Measurements from ENCODE around the gene PCBD2.

DNA sequence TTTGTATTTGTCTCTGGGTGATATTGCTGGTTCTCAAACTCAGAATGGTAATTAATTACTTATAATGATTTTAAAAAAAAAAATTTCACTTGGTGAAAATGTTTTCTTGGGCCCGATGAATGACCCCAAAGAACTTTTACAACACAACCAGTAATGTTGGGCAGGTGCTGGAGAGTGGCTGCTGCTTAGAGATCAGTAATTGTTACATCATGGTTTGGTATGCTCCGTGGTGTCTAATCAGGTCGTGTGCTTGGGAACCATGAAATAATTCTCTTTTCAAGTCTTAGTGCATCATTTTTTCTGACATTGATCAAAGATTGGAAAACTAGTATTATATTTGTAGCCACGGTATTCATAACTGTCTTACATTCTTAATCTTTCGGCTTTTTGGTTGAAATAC, 29.3 kb downstream of the PCBD2 start:
- TF ChIP-seq, protein P1, sequence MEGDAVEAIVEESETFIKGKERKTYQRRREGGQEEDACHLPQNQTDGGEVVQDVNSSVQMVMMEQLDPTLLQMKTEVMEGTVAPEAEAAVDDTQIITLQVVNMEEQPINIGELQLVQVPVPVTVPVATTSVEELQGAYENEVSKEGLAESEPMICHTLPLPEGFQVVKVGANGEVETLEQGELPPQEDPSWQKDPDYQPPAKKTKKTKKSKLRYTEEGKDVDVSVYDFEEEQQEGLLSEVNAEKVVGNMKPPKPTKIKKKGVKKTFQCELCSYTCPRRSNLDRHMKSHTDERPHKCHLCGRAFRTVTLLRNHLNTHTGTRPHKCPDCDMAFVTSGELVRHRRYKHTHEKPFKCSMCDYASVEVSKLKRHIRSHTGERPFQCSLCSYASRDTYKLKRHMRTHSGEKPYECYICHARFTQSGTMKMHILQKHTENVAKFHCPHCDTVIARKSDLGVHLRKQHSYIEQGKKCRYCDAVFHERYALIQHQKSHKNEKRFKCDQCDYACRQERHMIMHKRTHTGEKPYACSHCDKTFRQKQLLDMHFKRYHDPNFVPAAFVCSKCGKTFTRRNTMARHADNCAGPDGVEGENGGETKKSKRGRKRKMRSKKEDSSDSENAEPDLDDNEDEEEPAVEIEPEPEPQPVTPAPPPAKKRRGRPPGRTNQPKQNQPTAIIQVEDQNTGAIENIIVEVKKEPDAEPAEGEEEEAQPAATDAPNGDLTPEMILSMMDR (IDR thresholded peaks at IDR 0.05): no peak
- no peak for TF ChIP-seq POLR2A (IDR thresholded peaks at IDR 0.05)

Data from esophagus squamous epithelium (tissue), 4 donors.